A673 (cell line): Measurements from ENCODE around the gene NDE1. TPM values are rescaled to one million over a fixed set of nuclear protein-coding genes. Genes with fewer than 3 reads are reported as not detected.

Source experiments
- BruUV-seq: library from RNA; stranded (reverse); fragments of 400-500 nt; replicated peaks from 2 replicates; lab custom pipeline; 2021; lab: Mats Ljungman, UMichigan
- CTCF ChIA-PET: fragments of 300-600 bp; sonication (Branson Sonifier 250); formaldehyde crosslinking; loops from one replicate; lab custom pipeline; 2022; ENCODE audit warnings: antibody characterized with exemption; lab: Charles Lee
- POLR2A ChIA-PET: fragments of 300-600 bp; sonication (Branson Sonifier 250); formaldehyde crosslinking; loops from one replicate; lab custom pipeline; 2022; ENCODE audit warnings: antibody characterized with exemption; ENCODE audit not compliant: low non-redundant PET; lab: Charles Lee
- DNase-seq: peaks from one replicate; pipeline ENCODE4 v3.0.0-alpha.2; 2015; ENCODE audit warnings: low spot score
- H3K27ac ChIP-seq: fragments of 200-600 bp; sonication (generic); 2 replicates; pipeline ENCODE4 v1.5.1; 2016; ENCODE audit warnings: mixed run types, low read depth, mild to moderate bottlenecking, mixed read lengths, antibody characterized with exemption, low read length; ENCODE audit not compliant: poor library complexity, severe bottlenecking
- H3K27me3 ChIP-seq: fragments of 200-600 bp; sonication (generic); replicated peaks from 2 replicates; pipeline ENCODE4 v1.6.1; 2017; ENCODE audit warnings: mixed run types, low read depth, mild to moderate bottlenecking, mixed read lengths, antibody characterized with exemption, low read length; ENCODE audit not compliant: insufficient read depth, poor library complexity
- H3K36me3 ChIP-seq: fragments of 200-600 bp; sonication (generic); 2 replicates; pipeline ENCODE4 v1.6.1; 2016; ENCODE audit warnings: mixed run types, mild to moderate bottlenecking, mixed read lengths, antibody characterized with exemption, low read length; ENCODE audit not compliant: insufficient read depth, poor library complexity, severe bottlenecking
- H3K4me1 ChIP-seq: fragments of 200-600 bp; sonication (generic); 2 replicates; pipeline ENCODE4 v1.6.1; 2017; ENCODE audit warnings: mixed run types, mild to moderate bottlenecking, mixed read lengths, antibody characterized with exemption, low read length; ENCODE audit not compliant: insufficient read depth, poor library complexity, severe bottlenecking
- H3K4me3 ChIP-seq: fragments of 200-600 bp; sonication (generic); 2 replicates; pipeline ENCODE4 v1.5.1; 2016; ENCODE audit warnings: low read depth, mixed run types, mild to moderate bottlenecking, mixed read lengths, low read length; ENCODE audit not compliant: poor library complexity, severe bottlenecking
- H3K9me3 ChIP-seq: fragments of 200-600 bp; sonication (generic); 2 replicates; pipeline ENCODE4 v1.6.1; 2016; ENCODE audit warnings: mixed run types, low read depth, mild to moderate bottlenecking, mixed read lengths, antibody characterized with exemption, low read length; ENCODE audit not compliant: poor library complexity, severe bottlenecking
- EZH2 ChIP-seq: fragments of 200-600 bp; sonication (generic); IDR thresholded peaks from 2 replicates; pipeline ENCODE4 v1.6.1; 2017; ENCODE audit warnings: borderline replicate concordance, low read depth, mild to moderate bottlenecking, mixed read lengths, antibody characterized with exemption, low read length; ENCODE audit not compliant: poor library complexity, severe bottlenecking
- intact Hi-C: fragments of 100-400 bp; cut with micrococcal nuclease; formaldehyde crosslinking; loops from one replicate; pipeline ENCODE4 v1.10.0; 2022; ENCODE audit not compliant: unreplicated experiment
- total RNA-seq: library from RNA; stranded (reverse); gene quantifications from 2 replicates; pipeline ENCODE4 v1.2.3, GENCODE V29; 2021
- TF ChIP-seq, protein P1 (sequence below): fragments of 300-800, 200-600 bp; sonication (generic); conservative IDR thresholded peaks from 2 replicates; pipeline ENCODE4 v1.5.1; 2017; ENCODE audit warnings: low read depth, mild to moderate bottlenecking, antibody characterized with exemption, low read length, moderate library complexity, mixed read lengths

The NDE1 gene
- total RNA-seq, 1 experiment from 2014 or later, result 78.1 TPM

- ChIA-PET CTCF (no interaction called here), POLR2A (no interaction called here)
- TF ChIP-seq EZH2, result no peak
- TF ChIP-seq, protein P1, sequence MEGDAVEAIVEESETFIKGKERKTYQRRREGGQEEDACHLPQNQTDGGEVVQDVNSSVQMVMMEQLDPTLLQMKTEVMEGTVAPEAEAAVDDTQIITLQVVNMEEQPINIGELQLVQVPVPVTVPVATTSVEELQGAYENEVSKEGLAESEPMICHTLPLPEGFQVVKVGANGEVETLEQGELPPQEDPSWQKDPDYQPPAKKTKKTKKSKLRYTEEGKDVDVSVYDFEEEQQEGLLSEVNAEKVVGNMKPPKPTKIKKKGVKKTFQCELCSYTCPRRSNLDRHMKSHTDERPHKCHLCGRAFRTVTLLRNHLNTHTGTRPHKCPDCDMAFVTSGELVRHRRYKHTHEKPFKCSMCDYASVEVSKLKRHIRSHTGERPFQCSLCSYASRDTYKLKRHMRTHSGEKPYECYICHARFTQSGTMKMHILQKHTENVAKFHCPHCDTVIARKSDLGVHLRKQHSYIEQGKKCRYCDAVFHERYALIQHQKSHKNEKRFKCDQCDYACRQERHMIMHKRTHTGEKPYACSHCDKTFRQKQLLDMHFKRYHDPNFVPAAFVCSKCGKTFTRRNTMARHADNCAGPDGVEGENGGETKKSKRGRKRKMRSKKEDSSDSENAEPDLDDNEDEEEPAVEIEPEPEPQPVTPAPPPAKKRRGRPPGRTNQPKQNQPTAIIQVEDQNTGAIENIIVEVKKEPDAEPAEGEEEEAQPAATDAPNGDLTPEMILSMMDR, result no peak
- H3K36me3 ChIP-seq, result peaks cover 61% of the 10 kb centered on the region
- intact Hi-C loops, result no loop called here
- no peaks in the 10 kb centered on the region for H3K27me3 ChIP-seq
- no TSS peak for BruUV-seq
- no peak for DNase-seq
- H3K4me1 ChIP-seq, result no peaks in the 10 kb centered on the region
- H3K9me3 ChIP-seq, result no peaks in the 10 kb centered on the region
- no peak overlapping the region for H3K27ac ChIP-seq
- H3K4me3 ChIP-seq, result no peak overlapping the region
Observed at GRCh38 chr16:15602285-15603044, 47.6 kb upstream of the NDE1 start.

- TF ChIP-seq, protein P1, result no peak
- no peak for TF ChIP-seq EZH2
- H3K27ac ChIP-seq, result no peak overlapping the region
- H3K27me3 ChIP-seq, result no peaks in the 10 kb centered on the region
- ChIA-PET POLR2A (no interaction called here), CTCF (no interaction called here)
- H3K36me3 ChIP-seq, result peaks cover 77% of the 10 kb centered on the region
- H3K4me3 ChIP-seq, result no peak overlapping the region
- H3K4me1 ChIP-seq, result no peaks in the 10 kb centered on the region
- no peak for DNase-seq
- intact Hi-C loops, result no loop called here
- no peaks in the 10 kb centered on the region for H3K9me3 ChIP-seq
- no TSS peak for BruUV-seq
Observed at GRCh38 chr16:15604460-15605440, 45.3 kb upstream of the NDE1 start.

DNA sequence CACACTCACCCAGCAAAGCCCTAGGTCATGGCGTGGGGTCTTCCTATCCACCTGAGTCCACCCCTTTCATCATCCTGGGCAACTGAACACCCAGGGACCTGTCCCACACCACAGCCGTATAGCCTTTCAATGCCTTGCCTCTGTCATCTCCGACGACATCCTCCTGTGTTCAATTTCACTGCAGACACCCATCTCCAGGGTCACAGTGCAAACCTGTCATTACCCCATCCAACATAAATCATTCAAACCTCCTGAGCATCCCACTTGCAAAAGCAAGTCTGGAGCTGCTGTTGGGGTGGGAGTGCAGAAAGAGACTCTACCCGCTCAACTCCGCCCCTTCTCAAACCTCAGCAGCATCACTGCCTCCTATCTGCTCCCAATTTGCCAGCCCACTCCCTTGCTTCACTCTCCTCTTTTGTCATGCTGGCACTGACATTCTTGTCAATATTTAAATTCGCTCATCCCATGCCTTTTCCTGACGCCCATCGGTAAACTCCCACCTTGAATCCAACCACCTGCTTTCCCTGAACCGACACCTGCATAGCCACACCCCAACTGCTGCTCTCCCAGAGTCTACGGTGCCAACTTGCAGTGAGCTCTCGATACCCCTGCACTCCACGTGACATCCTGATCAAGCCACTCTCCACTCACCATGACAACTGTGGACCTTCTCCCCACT lies 44.1 kb upstream of the NDE1 start:
- Histone ChIP-seq H3K27ac (no peak overlapping the region), H3K27me3 (no peaks in the 10 kb centered on the region), H3K9me3 (no peaks in the 10 kb centered on the region), H3K4me1 (no peaks in the 10 kb centered on the region), H3K36me3 (peaks cover 78% of the 10 kb centered on the region), H3K4me3 (no peak overlapping the region)
- CTCF ChIA-PET, result no interaction called here
- intact Hi-C loops, result no loop called here
- POLR2A ChIA-PET, result no interaction called here
- TF ChIP-seq EZH2, result no peak
- TF ChIP-seq, protein P1, result no peak
- BruUV-seq, result no TSS peak
- no peak for DNase-seq
